HUES6 (cell line): ENCODE measurements around the gene RALGPS1.
A peak's percentile ranks its signal among the peaks of the same experiment; 100 is the strongest.

ENCODE experiments used
- H3K27ac ChIP-seq: 2 replicates; pipeline ENCODE4 v1.7.0; 2013; ENCODE audit warnings: low read depth, mild to moderate bottlenecking, low read length, inconsistent platforms
- H3K27me3 ChIP-seq: 2 replicates; pipeline ENCODE4 v1.6.1; 2013; ENCODE audit warnings: low read length; ENCODE audit not compliant: control insufficient read depth, insufficient read depth
- H3K36me3 ChIP-seq: 2 replicates; pipeline ENCODE4 v1.6.1; 2013; ENCODE audit warnings: low read length; ENCODE audit not compliant: control insufficient read depth, insufficient read depth
- H3K4me1 ChIP-seq: 2 replicates; pipeline ENCODE4 v1.6.1; 2013; ENCODE audit warnings: low read length; ENCODE audit not compliant: control insufficient read depth, insufficient read depth
- H3K4me3 ChIP-seq: 2 replicates; pipeline ENCODE4 v1.5.1; 2013; ENCODE audit warnings: low read depth, low read length
- H3K9ac ChIP-seq: one replicate; pipeline ENCODE4 v1.6.1; 2013; ENCODE audit warnings: mild to moderate bottlenecking, low read length
- H3K9me3 ChIP-seq: 2 replicates; pipeline ENCODE4 v1.6.1; 2013; ENCODE audit warnings: low read depth, low read length; ENCODE audit not compliant: control insufficient read depth, insufficient read depth

The RALGPS1 gene

GRCh38 chr9:127232833-127233549 is 318.4 kb downstream of the RALGPS1 start:
- no peak overlapping the region for H3K9ac ChIP-seq
- no peaks in the 10 kb centered on the region for H3K27me3 ChIP-seq
- no peak overlapping the region for H3K4me3 ChIP-seq
- H3K9me3 ChIP-seq, result no peaks in the 10 kb centered on the region
- H3K27ac ChIP-seq, result no peak overlapping the region
- no peaks in the 10 kb centered on the region for H3K4me1 ChIP-seq
- no peaks in the 10 kb centered on the region for H3K36me3 ChIP-seq

- no peak overlapping the region for H3K4me3 ChIP-seq
- H3K9me3 ChIP-seq, result no peaks in the 10 kb centered on the region
- H3K9ac ChIP-seq, result no peak overlapping the region
- no peaks in the 10 kb centered on the region for H3K36me3 ChIP-seq
- no peak overlapping the region for H3K27ac ChIP-seq
- no peaks in the 10 kb centered on the region for H3K27me3 ChIP-seq
- H3K4me1 ChIP-seq, result no peaks in the 10 kb centered on the region
Measured at GRCh38 chr9:127233550-127233949, 319.0 kb downstream of the RALGPS1 start.

- no peaks in the 10 kb centered on the region for H3K9me3 ChIP-seq
- H3K27me3 ChIP-seq, result no peaks in the 10 kb centered on the region
- no peak overlapping the region for H3K27ac ChIP-seq
- H3K36me3 ChIP-seq, result no peaks in the 10 kb centered on the region
- no peak overlapping the region for H3K4me3 ChIP-seq
- no peak overlapping the region for H3K9ac ChIP-seq
- H3K4me1 ChIP-seq, result no peaks in the 10 kb centered on the region
Measured at GRCh38 chr9:127233989-127234388, 319.4 kb downstream of the RALGPS1 start.

GRCh38 chr9:127237801-127238200 is 323.2 kb downstream of the RALGPS1 start:
- H3K27me3 ChIP-seq, result no peaks in the 10 kb centered on the region
- H3K4me1 ChIP-seq, result peaks cover 19% of the 10 kb centered on the region
- H3K36me3 ChIP-seq, result no peaks in the 10 kb centered on the region
- no peak overlapping the region for H3K9ac ChIP-seq
- no peak overlapping the region for H3K4me3 ChIP-seq
- no peak overlapping the region for H3K27ac ChIP-seq
- H3K9me3 ChIP-seq, result no peaks in the 10 kb centered on the region

- Histone ChIP-seq H3K4me1 (peaks cover 30% of the 10 kb centered on the region), H3K9me3 (no peaks in the 10 kb centered on the region), H3K4me3 (no peak overlapping the region), H3K36me3 (no peaks in the 10 kb centered on the region), H3K27ac (no peak overlapping the region), H3K9ac (no peak overlapping the region), H3K27me3 (no peaks in the 10 kb centered on the region)
Measured at GRCh38 chr9:127241354-127241753, 326.8 kb downstream of the RALGPS1 start.

- Histone ChIP-seq H3K36me3 (no peaks in the 10 kb centered on the region), H3K9me3 (no peaks in the 10 kb centered on the region), H3K4me1 (peaks cover 34% of the 10 kb centered on the region), H3K27ac (no peak overlapping the region), H3K4me3 (peak overlapping the region; percentile 86), H3K27me3 (no peaks in the 10 kb centered on the region), H3K9ac (peak overlapping the region; percentile 64)
Measured at GRCh38 chr9:127244609-127245601, 330.3 kb downstream of the RALGPS1 start.

GRCh38 chr9:127245637-127246164 is 331.1 kb downstream of the RALGPS1 start:
- no peaks in the 10 kb centered on the region for H3K36me3 ChIP-seq
- H3K4me1 ChIP-seq, result peaks cover 38% of the 10 kb centered on the region
- H3K27ac ChIP-seq, result no peak overlapping the region
- peak overlapping the region; percentile 86 for H3K4me3 ChIP-seq
- no peaks in the 10 kb centered on the region for H3K27me3 ChIP-seq
- H3K9me3 ChIP-seq, result no peaks in the 10 kb centered on the region
- peak overlapping the region; percentile 64 for H3K9ac ChIP-seq

GRCh38 chr9:127248241-127248640 is 333.7 kb downstream of the RALGPS1 start:
- H3K27me3 ChIP-seq, result no peaks in the 10 kb centered on the region
- no peaks in the 10 kb centered on the region for H3K36me3 ChIP-seq
- H3K27ac ChIP-seq, result no peak overlapping the region
- peaks cover 30% of the 10 kb centered on the region for H3K4me1 ChIP-seq
- no peak overlapping the region for H3K9ac ChIP-seq
- H3K4me3 ChIP-seq, result no peak overlapping the region
- H3K9me3 ChIP-seq, result no peaks in the 10 kb centered on the region

- H3K4me1 ChIP-seq, result peaks cover 34% of the 10 kb centered on the region
- no peaks in the 10 kb centered on the region for H3K9me3 ChIP-seq
- H3K9ac ChIP-seq, result no peak overlapping the region
- no peak overlapping the region for H3K4me3 ChIP-seq
- H3K36me3 ChIP-seq, result no peaks in the 10 kb centered on the region
- no peaks in the 10 kb centered on the region for H3K27me3 ChIP-seq
- H3K27ac ChIP-seq, result no peak overlapping the region
Measured at GRCh38 chr9:127249877-127250276, 335.3 kb downstream of the RALGPS1 start.

GRCh38 chr9:127250896-127251391 is 336.4 kb downstream of the RALGPS1 start:
- H3K27me3 ChIP-seq, result no peaks in the 10 kb centered on the region
- H3K36me3 ChIP-seq, result no peaks in the 10 kb centered on the region
- peaks cover 35% of the 10 kb centered on the region for H3K4me1 ChIP-seq
- no peak overlapping the region for H3K27ac ChIP-seq
- H3K4me3 ChIP-seq, result no peak overlapping the region
- H3K9me3 ChIP-seq, result no peaks in the 10 kb centered on the region
- H3K9ac ChIP-seq, result no peak overlapping the region
